GM18951 (cell line): ENCODE data around the gene SLC7A9.
"Not testable (repeated sequence)": the region's sequence is repeated elsewhere in the genome, so short reads cannot be mapped to it uniquely, and the experiment has no call there.

ENCODE experiments used
- POLR2A ChIP-seq: IDR thresholded peaks from 4 replicates; pipeline ENCODE4 v1.6.1; 2011; ENCODE audit warnings: mild to moderate bottlenecking; ENCODE audit not compliant: insufficient read length, insufficient read depth; ENCODE audit errors: extremely low read depth
- in situ Hi-C: fragments of 300-500 bp; cut with MboI; formaldehyde crosslinking; loops from one replicate; pipeline ENCODE4 v1.12.0; 2022; ENCODE audit warnings: low sequenced_read_pairs, mixed read lengths, inconsistent platforms; ENCODE audit not compliant: unreplicated experiment

SLC7A9 gene

GRCh38 chr19:32808236-32808635 lies 61.3 kb downstream of the SLC7A9 start:
- in situ Hi-C loops = no loop called here
- TF ChIP-seq POLR2A = no peak

- no peak for TF ChIP-seq POLR2A
- in situ Hi-C loops = no loop called here
Observed at GRCh38 chr19:32802840-32803239, 66.7 kb downstream of the SLC7A9 start.

- TF ChIP-seq POLR2A = no peak
- in situ Hi-C loops = no loop called here
Observed at GRCh38 chr19:32800754-32801153, 68.8 kb downstream of the SLC7A9 start.

- in situ Hi-C loops = no loop called here
- no peak for TF ChIP-seq POLR2A
Observed at GRCh38 chr19:32800191-32800590, 69.4 kb downstream of the SLC7A9 start.

GRCh38 chr19:32798201-32798600 lies 71.4 kb downstream of the SLC7A9 start:
- in situ Hi-C loops = no loop called here

GRCh38 chr19:32789429-32789828 lies 80.1 kb downstream of the SLC7A9 start:
- no peak for TF ChIP-seq POLR2A
- in situ Hi-C loops = no loop called here

More at GRCh38 chr19:32798201-32798600, 71.4 kb downstream of the SLC7A9 start:
- no peak for TF ChIP-seq POLR2A

GRCh38 chr19:32787895-32788294 lies 81.7 kb downstream of the SLC7A9 start:
- in situ Hi-C loops = not testable (repeated sequence)

GRCh38 chr19:32787161-32787813 lies 82.3 kb downstream of the SLC7A9 start:
- in situ Hi-C loops = not testable (repeated sequence)

- in situ Hi-C loops = not testable (repeated sequence)
Observed at GRCh38 chr19:32782089-32782488, 87.5 kb downstream of the SLC7A9 start.

- no peak for TF ChIP-seq POLR2A
- in situ Hi-C loops = no loop called here
Observed at GRCh38 chr19:32781280-32781679, 88.3 kb downstream of the SLC7A9 start.
